HepG2 (cell line): ENCODE results near the gene TNFAIP2. TPM values are rescaled to one million over a fixed set of nuclear protein-coding genes. Genes with fewer than 3 reads are reported as not detected.
A peak's percentile ranks its signal among the peaks of the same experiment; 100 is the strongest.

Experiments used
- CHD2 ChIP-seq: IDR thresholded peaks from 2 replicates; pipeline ENCODE4 v1.6.1; 2011; ENCODE audit warnings: low read depth, low read length, improper control_type of control experiment
- FLYWCH1 ChIP-seq: sonication (generic); formaldehyde crosslinking; IDR thresholded peaks from 2 replicates; pipeline ENCODE4 v1.8.1; 2023; ENCODE audit warnings: mild to moderate bottlenecking, missing genetic modification reagents
- FOXO1 ChIP-seq: sonication (generic); formaldehyde crosslinking; IDR thresholded peaks from 2 replicates; pipeline ENCODE4 v1.4.0; 2020; ENCODE audit warnings: missing genetic modification reagents
- GATAD1 ChIP-seq: IDR thresholded peaks from 2 replicates; pipeline ENCODE4 v1.6.1; 2016; ENCODE audit warnings: missing genetic modification reagents, missing compliant biosample characterization
- GATAD2A ChIP-seq: IDR thresholded peaks from 2 replicates; pipeline ENCODE4 v1.6.1; 2016
- GPBP1L1 ChIP-seq: sonication (generic); formaldehyde crosslinking; IDR thresholded peaks from 2 replicates; pipeline ENCODE4 v1.5.0; 2020; ENCODE audit warnings: mild to moderate bottlenecking, missing genetic modification reagents
- GPN1 ChIP-seq: sonication (generic); formaldehyde crosslinking; IDR thresholded peaks from 2 replicates; pipeline ENCODE4 v1.5.1; 2020; ENCODE audit warnings: missing genetic modification reagents, borderline replicate concordance
- HBP1 ChIP-seq: IDR thresholded peaks from 2 replicates; pipeline ENCODE4 v1.6.1; 2016; ENCODE audit warnings: low read depth, control low read depth
- KDM3A ChIP-seq: IDR thresholded peaks from 2 replicates; pipeline ENCODE4 v1.6.1; 2018; ENCODE audit warnings: low read depth, missing compliant biosample characterization
- MAX ChIP-seq: IDR thresholded peaks from 2 replicates; pipeline ENCODE4 v1.6.1; 2012; ENCODE audit warnings: inconsistent platforms
- NFIC ChIP-seq: IDR thresholded peaks from 2 replicates; pipeline ENCODE4 v1.6.1; 2012; ENCODE audit warnings: mild to moderate bottlenecking, low read length, inconsistent platforms
- RBAK ChIP-seq: sonication (generic); formaldehyde crosslinking; IDR thresholded peaks from 2 replicates; pipeline ENCODE4 v1.5.1; 2020; ENCODE audit warnings: mild to moderate bottlenecking, missing genetic modification reagents
- RBM39 ChIP-seq: fragments of 200-400 bp; formaldehyde crosslinking; IDR thresholded peaks from one replicate; pipeline ENCODE4 v1.6.1; 2018; ENCODE audit warnings: antibody characterized with exemption, mild to moderate bottlenecking, low read depth, low read length; ENCODE audit not compliant: poor library complexity, severe bottlenecking
- SMYD3 ChIP-seq: sonication (generic); formaldehyde crosslinking; IDR thresholded peaks from 2 replicates; pipeline ENCODE4 v1.8.1; 2023; ENCODE audit warnings: mild to moderate bottlenecking, missing genetic modification reagents
- THAP8 ChIP-seq: sonication (generic); formaldehyde crosslinking; IDR thresholded peaks from 2 replicates; pipeline ENCODE4 v1.5.1; 2020; ENCODE audit warnings: missing genetic modification reagents, mild to moderate bottlenecking, borderline replicate concordance
- ZBTB38 ChIP-seq: sonication (generic); formaldehyde crosslinking; IDR thresholded peaks from 2 replicates; pipeline ENCODE4 v1.5.1; 2020; ENCODE audit warnings: mild to moderate bottlenecking, missing genetic modification reagents
- ZBTB7A ChIP-seq: sonication (generic); formaldehyde crosslinking; IDR thresholded peaks from 2 replicates; pipeline ENCODE4 v1.8.0; 2022; ENCODE audit warnings: mild to moderate bottlenecking, missing genetic modification reagents
- ZNF205 ChIP-seq: IDR thresholded peaks from 2 replicates; pipeline ENCODE4 v1.6.1; 2018; ENCODE audit warnings: missing biosample characterization, missing genetic modification reagents
- ZNF260 ChIP-seq: sonication (generic); formaldehyde crosslinking; IDR thresholded peaks from 2 replicates; pipeline ENCODE4 v1.4.0; 2020; ENCODE audit warnings: missing genetic modification reagents, low read depth, mild to moderate bottlenecking, borderline replicate concordance
- ZNF3 ChIP-seq: IDR thresholded peaks from 2 replicates; pipeline ENCODE4 v1.7.0; 2017; ENCODE audit warnings: inconsistent platforms
- ZNF362 ChIP-seq: sonication (generic); formaldehyde crosslinking; IDR thresholded peaks from 2 replicates; pipeline ENCODE4 v1.4.0; 2020; ENCODE audit warnings: missing genetic modification reagents, mild to moderate bottlenecking, borderline replicate concordance
- ZNF484 ChIP-seq: sonication (generic); formaldehyde crosslinking; IDR thresholded peaks from 2 replicates; pipeline ENCODE4 v1.5.1; 2020; ENCODE audit warnings: mild to moderate bottlenecking, low read depth, missing genetic modification reagents, borderline replicate concordance
- ZNF530 ChIP-seq: sonication (generic); formaldehyde crosslinking; IDR thresholded peaks from 2 replicates; pipeline ENCODE4 v1.5.0; 2020; ENCODE audit warnings: low read depth, mild to moderate bottlenecking, missing genetic modification reagents
- ZNF598 ChIP-seq: sonication (generic); formaldehyde crosslinking; IDR thresholded peaks from 2 replicates; pipeline ENCODE4 v1.5.1; 2020; ENCODE audit warnings: mild to moderate bottlenecking, missing genetic modification reagents, borderline replicate concordance
- ZNF660 ChIP-seq: sonication (generic); formaldehyde crosslinking; IDR thresholded peaks from 2 replicates; pipeline ENCODE4 v1.5.1; 2020; ENCODE audit warnings: mild to moderate bottlenecking, low read depth, missing genetic modification reagents, borderline replicate concordance
- ZNF761 ChIP-seq: sonication (generic); formaldehyde crosslinking; conservative IDR thresholded peaks from 2 replicates; pipeline ENCODE4 v1.4.0; 2020; ENCODE audit warnings: mild to moderate bottlenecking, missing genetic modification reagents
- ZNF777 ChIP-seq: sonication (generic); formaldehyde crosslinking; IDR thresholded peaks from 2 replicates; pipeline ENCODE4 v1.4.0; 2020; ENCODE audit warnings: missing genetic modification reagents
- polyA plus RNA-seq, 8 experiments: library from polyadenylated mRNA; depleted of rRNA in 3 of 8; stranded (reverse) in 7 of 8; unstranded in 1 of 8; fragments of >200 nt; fragmentation: Illumina TruSeq in 4 of 8; extraction: Trizol in 4 of 8; gene quantifications; 2 replicates each; pipeline versions ENCODE4 v1.2.1 to v1.2.3, GENCODE V29; 2011 to 2016; ENCODE audit warnings: low read depth in 4 of 8, missing spikeins in 1 of 8, mixed read lengths in 1 of 8; ENCODE audit not compliant: insufficient read depth in 1 of 8
- total RNA-seq, 5 experiments: library from RNA; depleted of rRNA; stranded (reverse); fragments of >200 nt; fragmentation: Illumina TruSeq; extraction: Trizol; gene quantifications; 2 replicates each; pipeline ENCODE4 v1.2.3, GENCODE V29; 2016; ENCODE audit warnings: low read depth in 1 of 5

TNFAIP2 gene
- total and polyA plus RNA-seq, 2 of the 13 experiments (the other 11 are each of a cell fraction or from before 2014, with no cell fraction given): 0.46 to 1.5 TPM

- TF ChIP-seq HBP1 (CRISPR knock-in tag): peak; percentile 90; the same call in 1 of the 2 replicates
- no peak for TF ChIP-seq ZNF3 (CRISPR knock-in tag)
- peak; percentile 83 for TF ChIP-seq FOXO1 (CRISPR knock-in tag)
- TF ChIP-seq GATAD2A: peak; percentile 95
- no peak for TF ChIP-seq CHD2
- peak; percentile 24; the same call in 1 of the 2 replicates for TF ChIP-seq THAP8 (CRISPR knock-in tag)
- no peak for TF ChIP-seq RBM39
- peak; percentile 74; the same call in 1 of the 2 replicates for TF ChIP-seq ZNF205 (CRISPR knock-in tag)
- peak; percentile 20; the same call in 1 of the 2 replicates for TF ChIP-seq NFIC
- TF ChIP-seq RBAK (CRISPR knock-in tag): no peak
- TF ChIP-seq GATAD1 (CRISPR knock-in tag): peak; percentile 23; the same call in 1 of the 2 replicates
- TF ChIP-seq ZNF362 (CRISPR knock-in tag): peak; percentile 97
- TF ChIP-seq ZNF777 (CRISPR knock-in tag): peak; percentile 69; the same call in 1 of the 2 replicates
- TF ChIP-seq ZBTB7A (CRISPR knock-in tag): peak; percentile 100
- no peak; the same call in 1 of the 2 replicates for TF ChIP-seq KDM3A (CRISPR knock-in tag)
- no peak for TF ChIP-seq FLYWCH1 (CRISPR knock-in tag)
- no peak for TF ChIP-seq GPBP1L1
- no peak for TF ChIP-seq ZNF530 (CRISPR knock-in tag)
- TF ChIP-seq MAX: peak; percentile 88
- TF ChIP-seq ZNF761 (CRISPR knock-in tag): 0 out of 2 replicates have a peak, but pooled peaks have one; percentile 65
- no peak for TF ChIP-seq ZNF598
- no peak for TF ChIP-seq SMYD3 (CRISPR knock-in tag)
- no peak for TF ChIP-seq ZNF484 (CRISPR knock-in tag)
- no peak for TF ChIP-seq GPN1 (CRISPR knock-in tag)
- no peak; the same call in 1 of the 2 replicates for TF ChIP-seq ZNF660 (CRISPR knock-in tag)
- no peak; the same call in 1 of the 2 replicates for TF ChIP-seq ZBTB38 (CRISPR knock-in tag)
- no peak for TF ChIP-seq ZNF260 (CRISPR knock-in tag)
These were observed 22.8 kb upstream of the TNFAIP2 start (continued) for GRCh38 chr14:103100281-103101121.
